Neural progenitor cell (in vitro differentiated cells): ENCODE data around the gene HIC1.

ENCODE experiments used
- CTCF ChIP-seq: fragments of 200-600 bp; sonication (generic); IDR thresholded peaks from 2 replicates; pipeline ENCODE4 v1.5.1; 2017; ENCODE audit warnings: antibody characterized with exemption, mild to moderate bottlenecking
- EZH2 ChIP-seq: fragments of 200-600 bp; sonication (generic); IDR thresholded peaks from 2 replicates; pipeline ENCODE4 v1.6.1; 2017; ENCODE audit warnings: antibody characterized with exemption, mild to moderate bottlenecking, moderate library complexity
- EZH2phosphoT487 ChIP-seq: fragments of 200-600 bp; sonication (generic); IDR thresholded peaks from 2 replicates; pipeline ENCODE4 v1.6.1; 2017; ENCODE audit warnings: antibody characterized with exemption

GRCh38 chr17:2071455-2072281 is 16.8 kb downstream of the HIC1 start:
- no peak for TF ChIP-seq EZH2phosphoT487
- no peak for TF ChIP-seq CTCF
- no peak for TF ChIP-seq EZH2
